HCT116 (cell line): ENCODE measurements around the gene OTOA. TPM values are rescaled to one million over a fixed set of nuclear protein-coding genes. Genes with fewer than 3 reads are reported as not detected.
A peak's percentile ranks its signal among the peaks of the same experiment; 100 is the strongest.
"Not testable (repeated sequence)": the region's sequence is repeated elsewhere in the genome, so short reads cannot be mapped to it uniquely, and the experiment has no call there.

Source experiments
- ATAC-seq: fragments of 200-7000 bp; cut with Tn5 transposase; 2 replicates; pipeline ENCODE4 v1.9.1; 2020; ENCODE audit warnings: mild to moderate bottlenecking, moderate library complexity
- BruUV-seq: library from RNA; stranded (reverse); fragments of 400-500 nt; replicated peaks from 2 replicates; lab custom pipeline; 2021; lab: Mats Ljungman, UMichigan
- CTCF ChIA-PET: fragments of 300-600 bp; sonication (Branson Sonifier 250); formaldehyde crosslinking; loops from one replicate; lab custom pipeline; 2021; ENCODE audit warnings: antibody characterized with exemption; lab: Charles Lee
- POLR2A ChIA-PET: fragments of 300-600, 350-600 bp; sonication (Branson Sonifier 250); formaldehyde crosslinking; loops from one replicate; lab custom pipeline; 2021; ENCODE audit warnings: antibody characterized with exemption; lab: Charles Lee
- RAD21 ChIA-PET, 2 experiments: fragments of 300-600 bp; sonication (Branson Sonifier 250); formaldehyde crosslinking; loops; one replicate each; lab custom pipeline; 2023; ENCODE audit warnings: low total read pairs in 2 of 2; ENCODE audit not compliant: uncharacterized antibody in 2 of 2, unreplicated experiment in 2 of 2, low non-redundant PET in 1 of 2; lab: Charles Lee
- DNase-seq: peaks from one replicate; pipeline ENCODE4 v3.0.0-alpha.2; 2010; ENCODE audit warnings: low read depth, low spot score
- H2AFZ ChIP-seq: fragments of 200-600 bp; shearing (Covaris generic), sonication (generic); 2 replicates; pipeline ENCODE4 v1.6.1; 2017; ENCODE audit warnings: low read depth, mixed run types, mixed read lengths, antibody characterized with exemption, low read length; ENCODE audit not compliant: poor library complexity, severe bottlenecking
- H3K27ac ChIP-seq: 2 replicates; pipeline ENCODE4 v1.5.1; 2012; ENCODE audit warnings: low read depth, low read length
- H3K27me3 ChIP-seq: fragments of 200-600 bp; sonication (generic); 2 replicates; pipeline ENCODE4 v1.6.1; 2016; ENCODE audit warnings: mixed run types, low read length, mixed read lengths; ENCODE audit not compliant: insufficient read depth
- H3K36me3 ChIP-seq, 2 experiments: fragments of 200-500 bp in 1 of 2; fragments of 200-600 bp in 1 of 2; sonication (Bioruptor generic) in 1 of 2; sonication (generic) in 1 of 2; 2 replicates each; pipeline versions ENCODE4 v1.5.1 to v1.6.1; 2014 to 2016; ENCODE audit warnings: low read length in 2 of 2, inconsistent platforms in 1 of 2, mixed read lengths in 1 of 2, mixed run types in 1 of 2; ENCODE audit not compliant: insufficient read depth in 2 of 2, control insufficient read depth in 1 of 2
- H3K4me1 ChIP-seq, 2 experiments: fragments of 200-600 bp in 1 of 2; sonication (generic) in 1 of 2; 2 replicates each; pipeline versions ENCODE4 v1.5.1 to v1.6.1; 2012 to 2017; ENCODE audit warnings: low read length in 2 of 2, inconsistent platforms in 1 of 2, mild to moderate bottlenecking in 1 of 2, mixed read lengths in 1 of 2, mixed run types in 1 of 2, moderate library complexity in 1 of 2; ENCODE audit not compliant: insufficient read depth in 2 of 2, control insufficient read depth in 1 of 2
- H3K4me2 ChIP-seq: fragments of 200-600 bp; sonication (generic); 2 replicates; pipeline ENCODE4 v1.6.1; 2017; ENCODE audit warnings: mixed run types, low read length, mixed read lengths
- H3K4me3 ChIP-seq, 2 experiments: fragments of 200-600 bp in 1 of 2; sonication (generic) in 1 of 2; replicated peaks in 1 of 2; 2 replicates each; pipeline ENCODE4 v1.5.1; 2011 to 2016; ENCODE audit warnings: low read length in 2 of 2, control low read depth in 1 of 2, low read depth in 1 of 2, mild to moderate bottlenecking in 1 of 2, mixed read lengths in 1 of 2, mixed run types in 1 of 2
- H3K79me2 ChIP-seq: fragments of 200-600 bp; sonication (generic); 2 replicates; pipeline ENCODE4 v1.6.1; 2017; ENCODE audit warnings: mild to moderate bottlenecking, mixed run types, low read length, moderate library complexity, mixed read lengths; ENCODE audit not compliant: insufficient read depth
- H3K9ac ChIP-seq: fragments of 200-600 bp; sonication (generic); 2 replicates; pipeline ENCODE4 v1.6.1; 2016; ENCODE audit warnings: low read length, mixed read lengths
- H3K9me2 ChIP-seq: fragments of 200-600 bp; sonication (generic), shearing (Covaris generic); 2 replicates; pipeline ENCODE4 v1.6.1; 2017; ENCODE audit warnings: mixed run types, mild to moderate bottlenecking, moderate library complexity; ENCODE audit not compliant: insufficient read depth
- H3K9me3 ChIP-seq, 2 experiments: fragments of 200-500 bp in 1 of 2; fragments of 200-600 bp in 1 of 2; sonication (Bioruptor generic) in 1 of 2; sonication (generic) in 1 of 2; 2 replicates each; pipeline ENCODE4 v1.6.1; 2014 to 2017; ENCODE audit warnings: low read length in 2 of 2, mixed read lengths in 2 of 2, inconsistent platforms in 1 of 2, low read depth in 1 of 2, mild to moderate bottlenecking in 1 of 2, mixed run types in 1 of 2, moderate library complexity in 1 of 2; ENCODE audit not compliant: control insufficient read depth in 1 of 2, insufficient read depth in 1 of 2
- H4K20me1 ChIP-seq: fragments of 200-600 bp; sonication (generic), shearing (Covaris generic); 2 replicates; pipeline ENCODE4 v1.6.1; 2017; ENCODE audit warnings: mixed run types, mild to moderate bottlenecking, moderate library complexity; ENCODE audit not compliant: insufficient read depth
- intact Hi-C: fragments of 100-400 bp; cut with micrococcal nuclease; formaldehyde crosslinking; loops from 2 replicates; pipeline ENCODE4 v1.10.0; 2022
- total RNA-seq: library from RNA; stranded (reverse); gene quantifications from one replicate; pipeline ENCODE4 v1.2.1, GENCODE V29; 2021; ENCODE audit not compliant: unreplicated experiment

OTOA gene
- total RNA-seq, 1 experiment from 2014 or later = not detected

- H3K27ac ChIP-seq, H3K9ac ChIP-seq, intact Hi-C loops, H3K9me2 ChIP-seq, H3K4me3 ChIP-seq, POLR2A ChIA-PET, H2AFZ ChIP-seq, DNase-seq, H3K4me2 ChIP-seq, H4K20me1 ChIP-seq, RAD21 ChIA-PET, H3K4me1 ChIP-seq, H3K79me2 ChIP-seq, BruUV-seq, H3K27me3 ChIP-seq, ATAC-seq, H3K36me3 ChIP-seq, H3K9me3 ChIP-seq, CTCF ChIA-PET: not testable (repeated sequence)
Measured at GRCh38 chr16:21768280-21768679, 104.5 kb downstream of the OTOA start.

DNA sequence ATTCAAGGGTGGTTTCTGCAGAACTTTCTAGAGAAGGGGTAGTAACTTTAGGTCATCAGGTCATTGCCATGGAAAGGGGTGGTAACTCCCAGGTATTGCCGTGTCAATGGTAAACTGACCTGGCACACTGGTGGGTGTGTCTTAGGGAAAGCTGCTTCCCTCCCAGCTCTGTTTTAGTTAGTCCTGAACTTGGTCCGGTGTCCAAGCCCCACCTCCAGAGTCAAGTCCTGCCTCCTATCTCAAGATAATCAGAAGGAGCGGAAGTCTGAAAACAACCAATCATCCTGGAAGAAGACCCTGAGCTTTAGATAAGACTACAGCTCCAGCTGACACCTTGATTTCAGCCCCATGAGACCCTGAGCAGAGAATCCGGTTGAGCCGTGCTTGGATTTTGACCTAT lies 105.0 kb downstream of the OTOA start:
- DNase-seq, H3K9me3 ChIP-seq, H3K36me3 ChIP-seq, intact Hi-C loops, H3K27me3 ChIP-seq, H4K20me1 ChIP-seq, H3K79me2 ChIP-seq, H3K27ac ChIP-seq, H3K4me1 ChIP-seq, H2AFZ ChIP-seq, H3K4me3 ChIP-seq, POLR2A ChIA-PET, BruUV-seq, H3K4me2 ChIP-seq, H3K9ac ChIP-seq, H3K9me2 ChIP-seq, RAD21 ChIA-PET, CTCF ChIA-PET: not testable (repeated sequence)
- ATAC-seq = peak; percentile 31; the same call in 1 of the 2 replicates

DNA sequence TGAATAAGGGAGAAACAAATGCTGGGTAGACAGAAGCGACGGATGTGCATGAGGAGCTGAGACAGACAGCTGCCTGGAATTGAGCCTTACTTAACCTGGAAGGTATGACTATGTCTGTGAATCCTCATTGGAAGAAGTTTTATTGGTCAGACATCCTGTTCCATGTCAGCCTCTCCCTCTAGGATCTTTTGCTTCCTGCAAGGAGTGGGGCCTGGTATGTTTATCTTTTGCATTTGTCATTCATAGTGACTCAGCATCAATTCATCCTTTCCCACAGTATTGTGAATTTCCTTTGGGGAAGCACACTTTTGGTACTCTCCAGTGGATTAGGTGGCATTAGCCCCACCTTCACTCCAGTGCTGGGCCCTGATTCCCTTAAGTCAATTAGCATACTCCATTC lies 105.5 kb downstream of the OTOA start:
- H3K27ac ChIP-seq, H3K4me2 ChIP-seq, H3K9me2 ChIP-seq, H3K36me3 ChIP-seq, POLR2A ChIA-PET, H3K27me3 ChIP-seq, BruUV-seq, H2AFZ ChIP-seq, H3K9me3 ChIP-seq, H4K20me1 ChIP-seq, H3K9ac ChIP-seq, H3K79me2 ChIP-seq, RAD21 ChIA-PET, intact Hi-C loops, H3K4me1 ChIP-seq, CTCF ChIA-PET, H3K4me3 ChIP-seq: not testable (repeated sequence)
- ATAC-seq (peak; percentile 64), DNase-seq (peak; percentile 16)

- not testable (repeated sequence) for H3K27ac ChIP-seq
Measured at GRCh38 chr16:21770584-21770983, 106.8 kb downstream of the OTOA start.

More at GRCh38 chr16:21770584-21770983, 106.8 kb downstream of the OTOA start:
- BruUV-seq, H3K27me3 ChIP-seq, H2AFZ ChIP-seq, RAD21 ChIA-PET, POLR2A ChIA-PET, H3K36me3 ChIP-seq, H3K4me3 ChIP-seq, intact Hi-C loops, H3K4me1 ChIP-seq, H3K9me2 ChIP-seq, H3K9me3 ChIP-seq, H3K79me2 ChIP-seq, H3K4me2 ChIP-seq, H4K20me1 ChIP-seq, H3K9ac ChIP-seq, CTCF ChIA-PET, DNase-seq: not testable (repeated sequence)
- peak; percentile 92 for ATAC-seq
